ENCODE data around the gene RYR2. TPM values are rescaled to one million over a fixed set of nuclear protein-coding genes. Genes with fewer than 3 reads are reported as not detected.

RYR2 gene
- total and polyA plus RNA-seq, 2 of the 8 experiments (the other 6 are each of a cell fraction or from before 2014, with no cell fraction given): 1.3 to 4.4 TPM

DNA sequence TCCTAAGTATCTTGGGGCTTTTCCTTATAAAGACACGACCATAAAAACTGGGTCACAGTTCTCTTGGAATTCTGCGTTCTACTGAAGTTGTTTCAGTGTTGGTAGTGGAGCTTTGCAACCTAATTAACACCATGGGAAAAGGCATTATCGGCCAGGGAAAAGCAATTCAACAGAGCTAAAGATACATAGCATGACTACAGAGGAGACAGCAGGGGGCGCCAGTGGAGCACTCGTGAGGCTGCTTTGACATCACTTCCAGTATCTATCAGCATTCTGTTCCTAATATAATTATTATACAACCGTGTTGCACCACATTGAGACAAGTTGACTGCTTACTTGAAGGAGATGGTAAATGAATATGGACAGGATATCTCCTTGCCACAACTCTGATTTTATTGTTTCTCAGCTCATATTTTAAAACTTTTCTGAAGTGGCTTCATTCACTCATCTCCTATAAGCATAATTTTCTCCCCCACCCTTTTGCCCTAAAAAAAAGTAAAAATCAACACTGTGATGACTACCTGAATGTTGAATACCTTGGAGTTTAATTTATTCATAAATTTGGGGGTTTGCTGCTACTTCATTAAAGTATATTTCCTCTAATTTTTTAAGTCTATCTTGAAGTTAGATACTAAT is 809.3 kb downstream of the RYR2 start (continued):
- TF ChIP-seq RAD21 (IDR thresholded peaks at IDR 0.05 in 1 of 2, conservative IDR thresholded peaks at IDR 0.05 in 1 of 2; ENCODE audit: low read depth in 2 of 2, low read length in 2 of 2): peak; percentile 88 to 90
